ENCODE data around the gene USB1.

USB1 gene

DNA sequence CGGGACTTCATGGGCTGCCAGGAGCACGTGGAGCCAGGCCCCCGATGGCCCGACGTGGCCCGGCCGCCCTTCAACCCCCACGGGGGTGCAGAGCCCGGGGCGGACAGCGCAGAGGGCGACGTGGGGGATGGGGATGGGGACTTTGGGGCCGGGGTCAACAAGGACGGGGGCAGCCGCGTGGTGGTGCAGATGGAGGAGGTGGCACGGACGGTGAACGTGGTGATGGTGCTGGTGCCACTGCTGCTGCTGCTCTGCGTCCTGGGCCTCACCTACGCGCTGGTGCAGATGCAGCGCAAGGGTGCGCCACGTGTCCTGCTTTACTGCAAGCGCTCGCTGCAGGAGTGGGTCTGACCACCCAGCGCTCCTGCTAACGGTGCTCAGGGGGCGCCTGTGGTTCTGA is 43.9 kb downstream of the USB1 start:
- no peak overlapping the region for H3K4me3 ChIP-seq (ENCODE audit: low read length)
- TF ChIP-seq, protein P1, sequence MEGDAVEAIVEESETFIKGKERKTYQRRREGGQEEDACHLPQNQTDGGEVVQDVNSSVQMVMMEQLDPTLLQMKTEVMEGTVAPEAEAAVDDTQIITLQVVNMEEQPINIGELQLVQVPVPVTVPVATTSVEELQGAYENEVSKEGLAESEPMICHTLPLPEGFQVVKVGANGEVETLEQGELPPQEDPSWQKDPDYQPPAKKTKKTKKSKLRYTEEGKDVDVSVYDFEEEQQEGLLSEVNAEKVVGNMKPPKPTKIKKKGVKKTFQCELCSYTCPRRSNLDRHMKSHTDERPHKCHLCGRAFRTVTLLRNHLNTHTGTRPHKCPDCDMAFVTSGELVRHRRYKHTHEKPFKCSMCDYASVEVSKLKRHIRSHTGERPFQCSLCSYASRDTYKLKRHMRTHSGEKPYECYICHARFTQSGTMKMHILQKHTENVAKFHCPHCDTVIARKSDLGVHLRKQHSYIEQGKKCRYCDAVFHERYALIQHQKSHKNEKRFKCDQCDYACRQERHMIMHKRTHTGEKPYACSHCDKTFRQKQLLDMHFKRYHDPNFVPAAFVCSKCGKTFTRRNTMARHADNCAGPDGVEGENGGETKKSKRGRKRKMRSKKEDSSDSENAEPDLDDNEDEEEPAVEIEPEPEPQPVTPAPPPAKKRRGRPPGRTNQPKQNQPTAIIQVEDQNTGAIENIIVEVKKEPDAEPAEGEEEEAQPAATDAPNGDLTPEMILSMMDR (conservative IDR thresholded peaks at IDR 0.05; ENCODE audit: low read length) = no peak
- DNase-seq (ENCODE audit: low read depth) = no peak

DNA sequence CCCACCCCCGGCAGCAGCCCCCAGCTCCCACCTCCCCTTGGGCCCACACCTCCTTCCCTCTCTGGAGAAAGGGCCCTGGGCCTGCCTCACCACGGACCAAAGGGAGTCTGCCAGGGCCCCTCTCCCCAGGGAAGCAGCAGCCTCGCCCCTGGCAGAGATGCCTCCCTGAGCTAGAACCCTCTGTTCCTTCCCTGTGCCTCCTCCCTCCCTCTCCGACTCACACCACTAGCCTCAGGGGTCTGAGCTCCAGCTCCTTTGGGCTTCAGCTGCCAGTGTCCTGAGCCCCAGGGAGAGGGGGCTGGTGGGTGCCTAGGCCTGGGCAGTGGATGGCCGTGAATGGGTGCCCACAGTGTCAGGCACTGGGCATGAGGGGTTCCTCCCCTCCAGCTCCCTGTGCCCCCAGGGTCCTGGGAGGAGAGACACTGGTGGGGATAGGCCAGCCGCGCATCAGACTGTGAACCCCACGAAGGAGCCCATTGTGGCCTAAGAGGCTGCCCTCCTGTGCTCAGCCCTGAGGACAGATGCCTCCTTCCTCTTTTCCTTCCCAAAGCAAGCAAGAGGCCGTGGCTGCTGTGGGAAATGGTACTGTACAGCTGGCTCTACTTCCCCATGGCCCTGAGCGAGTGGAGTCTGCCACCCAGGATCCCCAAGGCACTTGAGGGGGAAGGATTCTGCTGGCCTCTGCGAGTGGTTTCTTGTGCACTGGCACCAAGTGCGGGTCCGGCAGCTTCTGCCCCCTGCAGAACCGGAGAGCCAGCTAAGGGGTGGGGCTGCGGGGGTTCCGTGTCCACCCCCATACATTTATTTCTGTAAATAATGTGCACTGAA is 45.1 kb downstream of the USB1 start:
- TF ChIP-seq, protein P1 (conservative IDR thresholded peaks at IDR 0.05; ENCODE audit: low read length) = no peak
- H3K4me3 ChIP-seq (ENCODE audit: low read length) = no peak overlapping the region
- no peak for DNase-seq (ENCODE audit: low read depth)

DNA sequence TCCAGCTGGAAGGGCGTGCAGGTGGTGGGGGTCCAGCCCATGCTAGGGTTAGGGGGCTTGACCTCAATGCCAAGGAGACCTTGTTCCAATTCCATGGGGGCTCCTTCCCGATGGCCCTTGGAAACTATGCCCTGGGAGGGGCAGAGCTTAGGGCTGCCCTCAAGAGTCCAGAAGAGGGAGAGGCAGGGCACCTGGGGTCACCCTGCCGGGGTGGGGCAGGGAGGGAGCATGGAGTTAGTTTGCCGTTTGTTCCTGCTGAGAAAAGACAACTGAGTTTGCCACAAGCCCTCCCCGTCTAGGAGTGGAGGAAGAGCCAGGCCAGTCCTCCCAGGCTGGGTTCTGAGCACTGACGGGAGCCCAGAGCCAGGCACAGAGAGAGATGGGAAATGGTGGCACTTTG is 45.7 kb downstream of the USB1 start:
- no peak for DNase-seq (ENCODE audit: low read depth)
- no peak overlapping the region for H3K4me3 ChIP-seq (ENCODE audit: low read length)
- TF ChIP-seq, protein P1 (conservative IDR thresholded peaks at IDR 0.05; ENCODE audit: low read length) = no peak

DNA sequence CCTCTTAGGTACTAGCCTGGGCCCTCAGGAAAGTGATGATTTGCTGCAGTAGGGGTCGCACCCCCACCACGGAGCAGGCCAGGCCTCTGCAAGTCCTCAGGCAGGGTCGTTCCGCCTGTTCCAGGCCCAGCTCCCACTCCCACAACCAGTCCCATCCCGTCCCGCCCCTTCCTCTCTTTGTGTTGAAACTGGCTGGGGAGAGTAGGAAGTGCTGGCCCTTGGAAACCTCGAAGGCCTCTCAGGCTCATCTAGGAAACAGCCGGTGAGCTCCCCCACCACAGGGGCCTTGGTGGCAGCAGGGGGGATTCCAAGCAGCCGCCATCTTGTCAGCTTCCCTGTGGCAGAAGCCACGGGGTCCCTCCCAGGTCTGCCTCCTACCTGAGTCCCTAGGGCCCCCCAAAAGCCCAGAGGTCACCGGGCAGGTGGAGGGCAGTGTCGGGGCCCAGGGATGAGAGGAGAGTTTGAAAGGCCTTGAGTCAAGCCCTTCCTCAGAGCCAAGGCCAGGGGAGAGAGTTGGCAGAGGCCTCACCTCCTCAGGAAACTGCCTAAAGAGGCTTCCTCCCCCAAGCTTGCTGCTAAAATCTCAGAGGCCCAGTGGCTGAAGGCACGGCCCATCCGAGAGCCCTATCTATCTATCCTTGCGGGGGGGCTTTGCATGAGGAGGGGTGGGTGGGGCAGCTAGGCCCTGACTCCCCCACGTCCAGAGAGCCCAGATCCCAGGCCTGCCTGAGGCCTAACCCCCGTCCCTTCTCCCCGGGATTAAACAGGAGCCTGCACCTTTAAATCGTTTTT is 46.5 kb downstream of the USB1 start:
- TF ChIP-seq, protein P1 (conservative IDR thresholded peaks at IDR 0.05; ENCODE audit: low read length) = no peak
- no peak for DNase-seq (ENCODE audit: low read depth)
- H3K4me3 ChIP-seq (ENCODE audit: low read length) = no peak overlapping the region

DNA sequence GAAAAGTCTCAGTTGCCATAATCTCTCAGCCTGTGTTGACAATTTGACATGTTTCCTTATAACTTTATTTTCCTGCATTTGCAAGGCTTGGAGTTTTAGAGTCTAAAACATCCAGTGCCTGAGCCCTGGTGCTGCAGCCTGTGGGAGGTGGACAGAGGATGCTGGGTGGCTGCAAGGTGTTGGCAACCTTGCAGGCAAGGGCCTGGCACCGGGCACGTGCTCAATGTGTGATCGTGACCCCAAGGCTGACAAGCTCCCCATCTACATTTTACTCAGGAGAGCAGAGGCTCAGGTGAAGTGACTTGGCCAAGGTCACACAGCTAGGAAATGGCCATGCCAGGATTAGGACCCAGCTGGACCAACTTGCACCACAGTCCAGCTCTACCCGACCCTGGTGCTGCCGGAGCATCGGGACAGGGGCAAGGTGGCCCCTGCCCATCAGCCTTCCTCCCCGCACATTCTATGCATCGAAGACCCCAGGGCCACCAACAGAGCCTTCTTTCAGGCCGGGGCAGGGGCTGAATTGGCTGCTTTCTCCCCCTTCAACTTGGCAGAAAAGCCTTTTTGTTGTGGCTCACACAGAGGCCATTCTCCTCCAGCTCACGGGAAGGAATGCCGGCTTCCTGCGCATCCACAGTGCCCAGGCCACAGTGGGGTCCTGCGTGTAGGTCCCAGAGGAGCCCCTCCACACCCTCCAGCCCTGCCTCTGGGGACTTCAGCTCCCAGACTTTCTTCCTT is 47.5 kb downstream of the USB1 start:
- H3K4me3 ChIP-seq (ENCODE audit: low read length) = no peak overlapping the region
- DNase-seq (ENCODE audit: low read depth) = no peak
- TF ChIP-seq, protein P1 (conservative IDR thresholded peaks at IDR 0.05; ENCODE audit: low read length) = no peak

DNA sequence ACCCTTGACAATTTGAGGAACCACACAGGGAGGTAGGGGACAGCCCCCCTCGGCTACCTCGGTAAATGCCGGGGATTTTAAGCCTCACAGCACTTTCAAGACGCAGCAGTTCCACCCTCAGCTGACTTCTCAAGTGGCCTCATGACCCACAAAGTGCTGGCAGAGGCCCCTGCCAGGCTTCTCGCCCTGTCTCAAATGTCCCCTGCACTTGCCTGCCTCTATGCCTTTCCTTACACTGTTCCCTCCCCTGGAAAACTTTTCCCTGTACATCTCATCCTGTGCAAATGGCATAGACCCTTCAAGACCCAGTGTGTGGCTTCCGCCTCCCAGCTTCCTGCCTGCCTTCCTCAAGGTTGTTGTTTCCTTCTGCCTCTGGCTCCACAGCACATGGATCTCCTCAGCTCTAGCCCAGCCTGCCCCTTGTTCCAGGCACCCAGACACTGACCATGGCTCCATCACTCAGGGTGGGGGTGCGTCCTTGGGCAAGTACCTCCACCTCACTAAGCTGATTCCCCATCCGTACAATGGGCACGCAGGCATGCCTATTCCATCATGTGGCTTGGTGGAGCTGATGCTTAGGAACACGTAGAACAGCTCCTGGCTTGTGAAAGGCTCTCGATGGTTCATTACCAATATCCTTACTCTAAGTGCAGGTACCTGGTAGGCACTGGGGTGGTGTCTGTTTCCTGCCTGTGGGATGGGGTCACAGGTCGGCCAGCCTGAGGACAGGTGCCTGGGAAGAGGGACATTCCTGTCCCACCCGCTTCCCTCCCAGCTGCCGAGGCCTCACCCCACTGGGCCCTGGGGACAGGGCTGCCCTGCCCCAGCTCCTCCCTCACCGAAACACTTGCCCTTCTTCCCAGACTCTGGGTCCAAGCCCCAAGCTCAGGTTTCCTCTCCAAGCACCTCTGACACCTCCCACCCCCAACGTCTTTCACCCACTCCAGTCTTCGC is 48.3 kb downstream of the USB1 start:
- no peak for DNase-seq (ENCODE audit: low read depth)
- TF ChIP-seq, protein P1 (conservative IDR thresholded peaks at IDR 0.05; ENCODE audit: low read length) = no peak
- H3K4me3 ChIP-seq (ENCODE audit: low read length) = no peak overlapping the region
